Fibroblast of gingiva (primary cell): ENCODE data around the gene MBP.
A peak's percentile ranks its signal among the peaks of the same experiment; 100 is the strongest.

Experiments used
- DNase-seq: peaks from one replicate; pipeline ENCODE4 v3.0.0-alpha.2; 2011; ENCODE audit warnings: low read depth

MBP gene

DNA sequence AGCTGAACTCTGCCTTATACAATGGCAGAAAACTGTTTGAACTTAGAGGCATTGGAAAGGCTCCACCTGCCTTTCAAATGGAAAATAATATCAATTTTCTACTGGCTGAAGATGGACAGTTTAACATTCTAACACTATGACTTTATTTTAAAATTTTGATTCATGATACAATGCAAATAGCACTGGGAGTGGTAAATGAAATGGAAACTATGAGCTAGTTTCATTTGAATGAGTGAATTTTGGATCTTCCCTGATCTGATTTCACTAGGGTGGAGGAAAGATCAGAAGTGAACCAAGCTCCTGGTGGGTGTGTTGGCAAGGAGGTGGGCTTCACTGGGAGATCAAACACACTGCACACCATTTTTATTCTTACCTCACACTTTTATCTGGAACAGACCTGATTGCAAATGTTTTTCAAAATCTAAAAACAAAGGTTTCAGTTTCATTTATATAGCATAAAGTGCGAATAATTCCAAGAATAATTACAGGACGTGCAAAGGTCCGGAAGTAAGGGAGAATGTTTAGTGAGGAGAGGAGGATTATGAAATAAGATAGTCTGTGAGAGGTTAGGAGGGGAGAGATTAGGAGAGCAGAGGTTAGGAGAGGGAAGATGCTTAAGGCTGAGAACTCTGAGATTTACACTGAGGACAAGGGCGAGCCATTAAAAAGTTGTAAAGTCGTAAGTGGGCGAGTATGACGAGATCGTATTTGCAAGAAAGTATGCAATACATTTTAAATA lies 18.6 kb upstream of the MBP start:
- DNase-seq = no peak

DNA sequence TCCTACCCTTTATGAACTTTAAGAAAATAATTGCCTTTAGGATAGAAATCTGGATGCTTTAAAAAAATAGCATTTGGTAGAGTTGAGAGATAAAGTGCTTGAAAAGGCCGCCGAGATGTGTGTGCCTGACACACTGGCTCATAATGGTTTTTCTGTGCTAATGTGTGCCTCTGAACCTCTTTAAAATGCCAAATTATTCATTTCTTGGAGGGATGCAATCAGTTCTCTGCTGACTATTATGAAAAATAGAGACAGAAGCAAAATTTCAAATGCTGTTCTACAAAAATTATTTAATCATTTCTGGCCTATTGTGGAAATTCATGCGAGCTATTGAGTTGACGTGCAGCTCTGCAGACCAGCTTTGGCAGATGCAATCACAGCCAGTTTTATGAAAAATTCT lies 18.0 kb upstream of the MBP start:
- no peak for DNase-seq

DNA sequence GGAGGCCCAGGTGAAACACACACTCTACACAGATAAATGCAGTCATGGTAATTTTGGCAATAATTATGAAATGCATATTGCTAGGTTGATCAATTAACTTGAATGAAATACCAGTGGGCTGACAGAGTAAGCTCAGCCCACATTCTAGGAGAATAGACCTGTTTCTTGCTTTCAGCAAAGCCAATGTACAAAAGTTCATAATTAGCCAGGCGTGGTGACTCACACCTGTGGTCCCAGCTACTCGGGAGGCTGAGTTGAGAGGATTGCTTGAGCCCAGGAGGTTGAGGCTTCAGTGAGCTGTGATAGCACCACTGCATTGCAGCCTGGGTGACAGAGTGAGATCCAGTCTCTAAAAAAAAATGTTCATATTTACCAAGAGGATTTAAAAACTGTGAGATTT lies 15.7 kb upstream of the MBP start:
- no peak for DNase-seq

DNA sequence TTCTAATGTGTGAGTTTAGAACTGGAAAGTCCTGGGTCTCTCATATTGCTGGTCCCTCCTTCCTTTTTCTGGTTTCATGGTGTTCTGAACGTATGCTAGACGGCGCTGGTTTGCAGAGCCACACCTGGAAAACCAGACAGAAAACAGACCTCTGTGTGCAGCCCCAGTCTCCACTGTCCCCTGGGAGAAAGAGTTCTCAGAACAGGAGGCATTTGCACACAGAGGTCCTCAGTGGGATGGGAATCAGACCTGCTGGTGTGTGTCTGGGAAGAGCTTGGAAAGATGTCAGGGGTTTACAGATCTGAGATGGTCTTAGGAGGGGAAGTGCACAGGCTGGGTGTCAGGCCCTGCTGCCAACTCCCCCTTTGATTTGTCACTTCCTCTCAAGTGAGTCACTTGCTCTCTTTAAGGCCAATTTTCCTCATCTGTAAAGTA lies 14.9 kb upstream of the MBP start:
- no peak for DNase-seq

DNA sequence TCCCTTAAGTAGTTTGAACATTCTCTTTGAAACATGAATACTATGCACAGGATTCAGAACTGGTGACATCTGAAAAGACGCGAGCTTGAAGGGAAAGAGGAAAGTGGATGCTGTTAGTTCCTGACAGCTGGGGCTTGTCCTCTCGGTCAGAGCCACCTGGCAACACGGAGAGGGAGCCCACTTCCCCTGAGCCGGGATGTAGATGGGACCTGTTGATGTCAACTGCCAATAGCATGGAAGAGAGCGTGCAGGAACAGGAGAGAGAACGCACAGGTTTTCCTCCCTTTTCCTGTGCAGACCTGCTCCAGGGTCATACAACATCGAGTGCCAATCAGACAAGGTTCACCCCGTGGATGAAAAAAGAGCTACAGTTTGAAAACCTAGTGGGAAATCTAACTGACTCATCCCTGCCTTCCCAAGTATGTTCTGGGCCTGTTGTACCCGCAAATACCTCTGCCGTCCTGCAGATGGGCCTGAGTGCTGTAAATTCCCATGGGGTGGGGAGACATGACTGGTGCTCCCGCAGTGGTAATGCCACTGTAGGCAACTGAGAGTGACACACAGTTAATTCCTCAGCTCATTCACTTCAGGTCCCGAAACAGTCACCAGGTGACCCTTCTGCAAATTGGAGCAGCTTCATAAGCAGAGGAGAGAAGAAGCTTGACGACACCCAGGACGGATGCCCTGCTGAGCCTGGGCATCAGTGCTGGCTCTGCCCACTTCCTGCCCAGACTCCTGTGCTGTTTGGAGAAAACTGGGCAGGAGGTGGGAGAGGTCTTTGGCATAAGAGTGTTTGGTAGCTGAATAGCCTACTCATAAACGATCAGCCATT lies 13.9 kb upstream of the MBP start:
- DNase-seq = no peak

DNA sequence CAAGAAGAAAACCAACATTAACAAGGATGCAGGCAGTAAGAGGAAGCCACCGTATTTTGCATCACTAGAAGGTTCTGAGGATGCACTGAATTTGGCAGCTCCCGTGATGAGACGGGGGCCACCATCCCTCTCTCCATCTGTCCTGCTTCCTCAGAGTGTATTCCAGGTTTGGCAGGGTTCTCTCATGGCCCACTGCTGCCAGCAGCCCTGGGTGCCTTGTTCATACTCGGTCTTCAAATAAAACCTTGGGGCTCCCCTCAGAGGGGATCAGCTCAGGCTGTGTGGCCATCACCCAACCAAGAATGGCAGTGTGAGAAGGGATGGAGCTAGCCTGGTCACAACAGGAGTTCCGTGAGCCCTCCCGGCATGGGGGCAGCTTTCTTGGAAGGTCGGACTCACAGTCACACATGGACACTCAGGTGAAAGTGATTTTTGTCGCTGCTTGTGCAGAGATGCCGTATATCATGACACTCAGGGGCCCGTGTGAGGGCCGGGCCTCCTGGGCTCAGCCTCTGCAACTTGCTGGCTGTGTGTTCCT lies 12.8 kb upstream of the MBP start:
- DNase-seq = no peak

DNA sequence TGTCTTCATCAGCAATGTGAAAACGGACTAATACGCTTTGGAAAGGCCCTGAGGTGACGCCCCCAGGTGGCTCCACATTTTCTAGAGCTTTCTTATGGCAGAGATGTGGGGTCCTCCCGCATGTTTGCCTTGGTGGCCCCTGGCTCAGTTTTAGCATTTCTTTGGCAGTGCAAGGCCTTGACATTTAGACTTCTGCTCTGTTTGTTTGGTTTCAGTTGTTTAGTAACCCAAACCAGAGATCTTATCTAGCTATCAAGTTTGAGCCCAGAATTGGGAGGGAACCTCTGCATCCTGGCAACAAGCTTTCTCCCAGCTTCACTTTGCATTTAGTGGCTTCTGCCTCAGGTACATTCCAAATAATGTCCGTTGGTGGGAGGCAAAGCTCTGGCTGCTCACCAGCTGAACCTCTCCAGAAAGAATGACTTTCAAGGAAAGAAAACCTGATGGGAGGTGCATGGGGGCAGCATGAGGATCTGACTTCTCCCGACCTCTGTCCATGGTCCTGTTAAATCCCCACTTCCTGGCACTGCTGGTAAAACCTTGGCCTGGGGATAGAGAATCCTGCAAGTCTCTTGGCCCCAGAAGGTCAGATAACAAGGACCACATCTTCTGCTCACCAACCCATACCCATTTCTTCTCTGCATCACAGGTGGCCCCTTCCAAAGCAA lies 12.0 kb upstream of the MBP start:
- no peak for DNase-seq

DNA sequence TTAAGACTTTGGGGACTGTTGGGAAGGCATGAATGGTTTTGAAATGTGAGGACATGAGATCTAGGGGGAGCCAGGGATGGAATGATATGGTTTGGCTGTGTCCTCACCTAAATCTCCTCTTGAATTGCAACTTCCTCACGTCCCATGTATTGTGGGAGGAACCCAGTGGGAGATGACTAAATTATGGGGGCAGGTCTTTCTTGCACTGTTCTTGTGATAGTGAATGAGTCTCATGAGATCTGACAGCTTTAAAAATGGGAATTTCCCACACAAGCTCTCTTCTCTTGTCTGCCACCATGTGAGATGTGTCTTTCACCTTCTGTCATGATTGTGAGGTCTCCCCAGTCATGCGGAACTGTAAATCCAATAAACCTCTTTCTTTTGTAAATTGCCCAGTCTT lies 11.5 kb upstream of the MBP start:
- DNase-seq = no peak

DNA sequence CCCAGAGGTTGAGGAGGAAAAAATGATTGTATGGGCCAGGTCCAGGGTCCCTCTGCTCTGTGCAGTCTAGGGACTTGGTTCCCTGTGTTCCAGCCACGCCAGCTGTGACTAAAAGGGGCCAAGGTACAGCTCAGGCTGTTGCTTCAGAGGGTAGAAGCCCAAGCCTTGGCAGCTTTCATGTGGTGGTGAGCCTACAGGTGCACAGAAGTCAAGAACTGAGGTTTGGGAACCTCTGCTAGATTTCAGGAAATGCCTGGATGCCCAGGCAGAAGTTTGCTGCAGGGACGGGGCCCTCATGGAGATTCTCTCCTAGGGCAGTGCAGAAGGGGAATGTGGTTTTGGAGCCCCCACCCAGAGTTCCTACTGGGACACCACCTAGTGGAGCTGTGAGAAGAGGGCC lies 10.6 kb upstream of the MBP start:
- DNase-seq = no peak

DNA sequence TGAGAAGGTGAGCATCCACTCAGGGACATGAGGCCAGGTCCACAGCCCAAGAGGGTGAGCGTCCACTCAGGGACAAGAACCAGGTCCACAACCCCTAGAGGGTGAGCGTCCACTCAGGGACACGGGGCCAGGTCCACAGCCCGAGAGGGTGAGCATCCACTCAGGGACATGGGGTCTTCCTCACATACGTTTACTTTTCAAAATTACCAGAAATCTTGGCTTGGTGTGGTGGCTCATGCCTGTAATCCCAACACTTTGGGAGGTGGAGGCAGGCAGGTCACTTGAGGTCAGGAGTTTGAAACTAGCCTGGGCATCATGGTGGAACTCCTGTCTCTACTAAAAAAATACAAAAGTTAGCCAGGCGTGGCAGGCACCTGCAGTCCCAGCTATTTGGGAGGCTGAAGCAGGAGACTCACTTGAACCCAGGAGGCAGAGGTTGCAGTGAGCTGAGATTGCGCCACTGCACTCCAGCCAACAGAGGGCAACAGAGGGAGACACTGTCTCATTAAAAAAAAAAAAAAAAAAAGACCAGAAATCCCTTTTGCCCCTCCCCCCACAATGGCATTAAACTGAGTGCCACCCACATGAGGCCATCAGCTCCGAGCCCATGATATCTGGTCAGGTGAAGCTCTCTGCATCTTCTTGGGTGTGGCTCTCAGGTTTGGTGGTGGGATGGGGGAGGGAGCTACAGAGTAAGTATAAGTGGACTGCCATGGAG lies 9.0 kb upstream of the MBP start:
- DNase-seq = no peak

DNA sequence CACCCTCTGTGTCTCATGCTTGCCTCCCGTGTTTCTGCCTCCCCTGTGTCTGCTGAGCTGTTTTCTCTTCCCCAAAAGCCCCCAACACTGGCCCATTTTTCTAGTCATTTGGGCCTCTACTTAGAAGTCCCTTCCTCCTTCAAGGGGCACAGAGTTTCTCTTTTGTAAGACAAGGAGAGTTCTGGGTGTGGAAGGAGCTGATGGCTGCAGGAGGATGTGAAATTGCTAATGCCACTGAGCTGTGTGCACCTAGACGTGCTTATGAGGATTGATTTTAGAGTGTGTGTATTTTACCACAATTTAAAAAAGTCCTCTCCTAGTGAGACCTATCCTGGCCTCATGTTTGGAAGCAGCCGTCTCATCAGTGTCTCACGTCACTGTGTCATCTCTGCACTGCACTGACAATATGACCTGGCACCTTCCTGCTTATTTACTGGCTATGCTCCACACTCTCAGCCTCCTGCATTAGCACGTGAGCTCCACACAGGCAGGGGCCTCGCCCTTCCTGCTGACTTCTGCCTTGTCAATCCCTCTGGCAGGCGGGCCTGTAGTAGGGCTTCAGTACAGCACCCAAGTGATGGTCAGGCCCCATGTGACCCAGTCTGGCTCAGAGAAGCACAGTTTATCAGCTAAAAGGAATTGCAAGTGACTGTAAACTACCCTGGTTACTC lies 8.0 kb upstream of the MBP start:
- DNase-seq = no peak

DNA sequence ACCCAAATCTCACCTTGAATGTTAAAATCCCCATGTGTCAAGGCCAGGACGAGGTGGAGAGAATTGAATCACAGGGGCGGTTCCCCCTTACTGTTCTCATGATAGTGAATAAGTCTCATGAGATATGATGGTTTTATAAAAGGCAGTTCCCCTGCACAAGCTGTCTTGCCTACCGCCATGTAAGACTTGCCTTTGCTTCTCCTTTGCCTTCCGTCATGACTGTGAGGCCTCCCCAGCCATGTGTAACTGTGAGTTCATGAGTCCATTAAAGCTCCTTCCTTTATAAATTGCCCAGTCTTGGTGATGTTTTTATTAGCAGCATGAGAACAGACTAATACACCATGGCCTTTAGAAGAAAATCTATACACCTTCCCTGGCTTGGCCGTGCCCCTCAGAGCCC lies 7.4 kb upstream of the MBP start:
- DNase-seq = no peak

DNA sequence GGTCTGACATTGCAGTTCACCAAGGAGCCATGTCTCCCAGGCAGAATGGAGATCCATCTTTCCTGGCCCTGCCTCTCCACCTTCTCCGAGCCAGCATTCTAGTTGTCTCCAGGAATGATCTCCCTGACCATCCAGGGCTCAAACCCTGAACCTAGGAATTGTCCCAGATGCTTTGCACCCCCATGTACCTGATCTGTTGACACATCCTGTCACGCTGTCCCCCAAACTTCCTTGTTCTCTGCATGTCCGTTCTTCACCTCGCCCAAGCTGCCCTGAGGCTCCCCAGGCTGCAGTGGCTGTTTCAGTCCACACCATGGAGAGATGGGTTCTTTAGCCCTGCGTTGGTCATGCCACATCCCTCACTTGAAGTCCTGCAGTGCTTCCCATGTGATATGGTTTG lies 7.0 kb upstream of the MBP start:
- no peak for DNase-seq

DNA sequence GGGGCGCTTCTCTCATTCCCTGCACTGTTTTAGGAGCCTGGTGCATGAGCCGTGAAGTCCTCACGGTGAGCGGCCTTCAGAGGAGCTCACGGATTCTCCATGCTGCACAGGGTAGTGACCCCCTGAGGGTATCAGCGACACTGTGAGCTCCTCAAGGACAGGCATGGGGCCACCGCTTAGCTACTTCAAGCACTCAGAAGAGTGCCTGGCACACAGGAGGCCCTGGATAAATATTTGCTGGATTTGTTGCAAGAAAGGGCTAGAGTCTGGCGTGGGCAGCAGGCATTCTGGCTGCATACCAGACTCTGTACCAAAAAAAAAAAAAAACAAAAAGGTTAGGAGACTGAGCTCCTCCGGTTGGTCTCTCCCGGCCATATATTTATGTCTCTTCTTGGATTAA lies 5.7 kb upstream of the MBP start:
- DNase-seq = peak; percentile 32

DNA sequence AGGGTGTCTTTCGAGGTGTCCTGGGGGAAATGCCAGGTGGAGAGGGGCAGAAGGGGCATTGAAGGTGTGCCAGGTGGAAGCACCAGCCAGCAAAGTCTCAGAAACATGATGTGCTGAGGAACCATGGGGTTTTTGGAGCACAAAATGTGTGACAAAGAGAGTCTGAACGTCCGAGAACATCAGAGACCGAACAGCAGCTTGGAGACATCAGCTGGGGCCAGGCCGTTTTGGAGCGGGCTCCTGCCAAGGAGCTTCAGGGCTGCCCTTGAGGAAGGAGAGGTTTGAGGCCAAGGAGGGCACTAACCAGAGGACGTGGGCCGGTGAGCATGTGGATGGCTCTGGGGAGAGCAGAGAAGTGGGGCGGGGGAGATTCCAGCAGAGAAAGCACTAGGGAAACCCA lies 5.3 kb upstream of the MBP start:
- no peak for DNase-seq

DNA sequence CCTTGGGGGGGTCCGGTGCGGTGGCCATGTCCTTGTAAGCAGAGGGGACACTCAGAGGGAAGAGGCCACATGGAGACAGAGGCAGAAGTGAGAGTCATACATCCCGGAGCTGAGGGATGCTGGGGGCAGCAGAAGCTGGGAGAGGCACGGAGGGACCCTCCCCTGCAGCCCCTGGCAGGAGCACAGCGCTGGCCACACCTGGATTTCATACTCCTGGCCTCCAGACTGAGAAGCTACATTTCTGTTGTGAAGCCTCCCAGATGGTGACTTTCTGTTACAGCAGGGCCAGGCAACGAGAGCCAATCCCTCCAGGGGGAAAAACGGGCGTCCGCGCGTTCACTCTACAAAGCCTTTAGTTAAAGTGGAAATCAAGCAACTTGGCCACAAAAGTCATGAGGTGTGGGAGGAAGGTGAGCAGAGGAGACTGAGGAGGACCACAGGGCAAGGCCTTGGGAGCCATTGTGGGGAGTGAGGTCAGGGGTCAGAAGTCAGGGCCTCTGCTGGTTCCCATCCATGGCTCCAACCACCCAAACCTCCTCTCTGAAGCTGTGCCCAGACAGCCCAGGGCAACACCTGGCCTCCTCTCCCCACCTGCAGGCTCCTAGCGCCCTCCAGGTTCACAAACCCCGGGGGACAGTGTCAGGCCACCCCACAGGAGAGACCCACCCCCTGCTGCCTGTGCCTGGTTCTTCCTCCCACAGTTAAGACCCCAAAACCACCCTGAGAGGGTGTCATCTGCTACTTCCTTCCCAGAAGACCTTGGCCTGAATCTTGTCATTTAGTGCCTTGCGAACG lies 4.5 kb upstream of the MBP start:
- DNase-seq = no peak

DNA sequence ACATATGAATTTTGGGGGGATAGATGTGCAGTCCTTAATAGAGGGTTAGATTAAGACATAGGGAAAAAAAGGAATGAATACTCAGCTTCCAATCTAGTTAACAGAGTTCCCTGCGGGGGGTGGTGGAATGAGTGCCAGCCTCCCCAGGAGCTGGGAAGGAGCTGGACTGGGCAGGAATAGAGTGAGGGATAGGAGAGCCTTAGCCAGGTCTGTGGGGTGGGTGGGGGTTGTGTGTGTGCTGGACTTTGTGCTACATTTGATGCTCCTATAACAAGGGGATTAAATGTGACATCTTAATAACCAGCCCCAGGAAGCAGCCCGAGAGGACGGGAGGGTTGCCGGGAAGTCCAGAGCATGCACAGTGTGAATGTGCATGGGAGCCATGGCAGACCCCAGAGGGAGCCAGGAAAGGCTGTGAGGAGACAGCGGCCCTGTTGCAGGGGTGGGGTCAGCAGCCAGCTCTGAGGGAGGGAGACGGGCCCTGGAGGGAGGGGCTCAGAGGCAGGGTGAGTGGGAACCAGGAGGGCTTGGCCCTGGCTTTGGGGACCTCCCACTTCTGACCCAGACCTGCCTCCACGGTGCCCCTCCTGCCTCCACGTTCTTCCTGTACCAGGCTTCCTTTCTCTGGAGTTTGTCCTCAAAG lies 3.6 kb upstream of the MBP start:
- DNase-seq = no peak

DNA sequence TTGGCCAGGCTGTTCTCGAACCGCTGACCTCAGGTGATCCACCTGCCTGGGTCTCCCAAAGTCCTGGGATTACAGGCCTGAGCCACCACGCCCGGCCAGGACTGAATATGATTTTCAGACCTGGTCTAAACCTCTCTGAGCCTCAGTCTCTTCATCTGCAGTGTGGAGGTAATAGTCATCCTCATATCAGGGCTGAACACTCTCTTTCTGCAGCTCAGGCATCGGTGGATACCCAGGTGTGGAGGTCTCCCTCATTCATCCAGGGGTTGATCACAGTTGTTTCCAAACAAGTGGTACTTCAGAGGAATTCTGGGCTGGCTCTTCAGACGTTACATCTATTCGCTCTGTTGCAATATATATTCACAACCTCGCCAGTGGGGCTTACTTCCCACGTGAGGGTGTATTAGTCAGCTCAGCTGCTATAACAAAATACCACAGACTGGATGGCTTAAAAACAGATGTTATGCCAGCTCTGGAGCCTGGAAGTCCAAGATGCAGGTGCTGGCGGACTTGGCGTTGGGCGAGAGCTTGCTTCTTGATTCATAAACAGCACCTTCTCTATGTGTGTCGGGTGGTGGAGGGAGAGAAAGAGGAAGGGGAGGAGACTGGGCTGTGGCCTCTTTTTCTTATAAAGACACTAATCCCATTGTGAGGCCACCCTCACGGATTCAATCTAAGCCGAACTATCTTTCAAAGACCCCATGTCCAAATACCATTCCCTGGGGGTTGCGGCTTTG lies 2.9 kb upstream of the MBP start:
- DNase-seq = no peak

DNA sequence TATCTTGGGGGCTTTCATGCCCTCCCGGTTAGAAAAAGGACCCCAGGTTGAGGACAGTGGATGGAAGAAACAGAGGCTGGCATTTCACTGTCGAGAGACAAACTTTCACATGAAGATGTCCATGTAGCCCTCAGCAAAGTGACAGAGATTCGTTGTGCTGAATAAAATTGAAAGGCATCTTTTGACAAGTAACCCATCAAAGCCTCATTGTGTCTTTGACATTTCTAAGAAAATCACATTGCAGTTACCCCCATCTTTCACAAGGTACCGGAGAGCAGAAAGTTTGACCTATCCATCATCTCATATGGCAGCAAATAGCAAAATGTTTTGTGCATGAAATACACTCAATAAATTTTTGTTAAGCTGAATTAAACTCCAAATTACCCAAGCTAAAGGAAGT lies 2.0 kb upstream of the MBP start:
- no peak for DNase-seq
